ENCODE results near the gene SLC35B2.

GRCh38 chr6:44211284-44211683, 46.0 kb downstream of the SLC35B2 start:
- TF ChIP-seq CTCF (IDR thresholded peaks at IDR 0.05; ENCODE audit: poor library complexity): no peak
- no peak for TF ChIP-seq EZH2phosphoT487 (IDR thresholded peaks at IDR 0.05; ENCODE audit: low read depth, severe bottlenecking, unreplicated experiment)
